Activated CD4-positive, alpha-beta T cell treated with anti-CD3 and anti-CD28 coated beads, Interleukin-2, amount 50 U/mL, for 24 hours (primary cell): ENCODE data around the gene SLC4A3.

Source experiments
- DNase-seq, 2 donors: peaks; one replicate each; pipeline ENCODE4 v3.0.0-alpha.2; 2020; ENCODE audit warnings: low read depth in 1 of 2, low spot score in 1 of 2

The SLC4A3 gene

GRCh38 chr2:219631406-219631891 lies 4.0 kb downstream of the SLC4A3 start:
- no peak for DNase-seq

- no peak for DNase-seq
Measured at GRCh38 chr2:219631904-219632759, 4.7 kb downstream of the SLC4A3 start.

GRCh38 chr2:219632760-219633105 lies 5.3 kb downstream of the SLC4A3 start:
- DNase-seq, result no peak

- no peak for DNase-seq
Measured at GRCh38 chr2:219633276-219634065, 6.0 kb downstream of the SLC4A3 start.

GRCh38 chr2:219634171-219634940 lies 6.9 kb downstream of the SLC4A3 start:
- no peak for DNase-seq

GRCh38 chr2:219634951-219635751 lies 7.7 kb downstream of the SLC4A3 start:
- no peak for DNase-seq

GRCh38 chr2:219636144-219636915 lies 8.9 kb downstream of the SLC4A3 start:
- DNase-seq, result no peak

- no peak for DNase-seq
Measured at GRCh38 chr2:219636941-219637841, 9.8 kb downstream of the SLC4A3 start.

- DNase-seq, result no peak
Measured at GRCh38 chr2:219637842-219638185, 10.4 kb downstream of the SLC4A3 start.

GRCh38 chr2:219638217-219638947 lies 11.0 kb downstream of the SLC4A3 start:
- DNase-seq, result no peak

- DNase-seq, result no peak
Measured at GRCh38 chr2:219638948-219639755, 11.7 kb downstream of the SLC4A3 start.

GRCh38 chr2:219641390-219642068 lies 14.1 kb downstream of the SLC4A3 start:
- no peak for DNase-seq

GRCh38 chr2:219642069-219642454 lies 14.6 kb downstream of the SLC4A3 start:
- DNase-seq, result no peak

GRCh38 chr2:219642465-219643083 lies 15.1 kb downstream of the SLC4A3 start:
- peak; percentile 74 to 82 for DNase-seq

- DNase-seq, result no peak
Measured at GRCh38 chr2:219643084-219643473, 15.6 kb downstream of the SLC4A3 start.

GRCh38 chr2:219643788-219644398 lies 16.5 kb downstream of the SLC4A3 start:
- DNase-seq, result no peak
